Endometrium (tissue), 2 donors: ENCODE measurements around the gene RPL3.
"Not testable (repeated sequence)": the region's sequence is repeated elsewhere in the genome, so short reads cannot be mapped to it uniquely, and the experiment has no call there.

Experiments
- FAIRE-seq: peaks from 2 replicates; lab custom pipeline; 2012; peaks lifted over from hg19 to GRCh38; lab: Jason Lieb, UNC
- donor health status: control.
- donor health status: control.

The RPL3 gene

DNA sequence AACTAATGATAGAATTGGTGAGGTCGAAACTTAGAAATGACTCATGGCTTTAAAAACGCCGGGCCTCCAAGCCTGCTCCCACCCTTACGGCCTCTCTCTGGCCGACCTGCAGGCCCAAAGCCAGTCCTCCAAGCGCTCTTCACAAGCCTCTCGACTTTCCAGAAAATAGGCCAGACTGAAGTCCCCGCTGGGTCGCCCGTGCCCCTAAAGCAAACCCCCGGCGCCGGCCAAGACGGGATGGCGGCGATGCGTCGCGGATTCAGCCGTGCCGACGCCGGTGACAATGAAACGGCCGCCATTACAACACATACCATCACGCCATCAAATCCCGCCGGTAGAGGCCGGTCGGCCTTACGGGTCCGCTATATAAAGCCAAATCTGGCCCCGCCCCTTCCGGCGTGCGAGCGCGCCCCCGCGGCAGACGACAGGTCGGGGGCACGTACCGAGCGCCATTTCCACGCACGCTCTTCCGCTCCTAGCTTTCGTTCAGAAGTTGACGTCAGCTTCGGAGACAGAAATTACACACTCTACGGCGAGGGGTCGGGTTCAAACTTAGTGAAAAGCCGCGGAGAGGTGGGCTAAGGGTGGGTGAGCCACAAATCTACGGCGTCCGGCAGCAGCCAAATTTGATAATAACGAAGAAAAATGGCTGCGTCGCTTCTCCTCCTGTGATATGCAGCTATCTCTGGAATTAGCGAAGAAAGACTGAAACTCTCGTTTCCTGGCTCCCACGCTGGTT, at the start of gene RPL3:
TSS of gene RPL3 (minus strand) at position 340 of the 739 bp plus-strand sequence. CDS start at position 314, 26 bp downstream.
- peak; percentile 98 for FAIRE-seq

DNA sequence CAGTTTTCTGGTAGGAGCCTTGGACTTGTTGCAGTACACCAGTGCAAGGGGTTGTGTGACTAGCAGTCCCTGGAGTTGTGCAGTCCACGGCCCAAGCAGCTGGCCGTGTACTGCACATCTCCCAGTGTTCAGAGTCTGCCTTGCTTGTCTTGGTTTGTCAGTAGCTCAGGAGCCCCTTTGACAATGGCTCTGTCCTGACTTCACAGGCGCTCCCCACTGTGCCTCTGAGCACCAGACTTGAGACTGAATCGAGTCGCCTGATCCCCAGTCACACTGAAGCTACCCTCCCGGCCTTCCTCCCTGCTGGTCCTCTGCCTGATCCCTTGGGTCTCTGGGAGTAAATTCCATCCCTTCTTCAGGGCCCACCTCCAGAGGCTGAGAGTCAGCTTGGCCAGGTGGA, 49.8 kb upstream of the RPL3 start:
- FAIRE-seq, result no peak

DNA sequence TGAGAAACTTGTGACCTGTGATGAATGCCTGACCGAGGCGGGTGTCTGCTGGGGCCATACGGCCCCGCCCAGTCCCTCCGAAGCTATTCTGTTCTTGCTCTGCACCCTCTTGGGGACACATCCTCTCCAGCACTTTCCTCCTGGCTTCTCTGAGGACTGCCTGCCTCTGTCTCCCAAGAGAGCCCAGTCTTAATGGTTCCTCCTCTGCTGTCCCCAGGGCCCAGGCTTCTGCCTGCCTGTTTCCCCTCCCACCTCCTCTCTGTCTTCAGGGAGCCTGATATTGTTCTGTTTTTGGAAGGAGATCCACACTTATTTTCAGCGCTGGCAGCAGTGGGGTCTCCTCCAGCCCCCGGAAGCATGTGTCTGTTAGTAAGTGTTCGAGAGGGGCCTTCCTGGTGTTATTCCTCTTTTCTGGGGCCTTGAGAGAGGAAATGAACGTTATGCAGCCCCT, 49.1 kb upstream of the RPL3 start:
- no peak for FAIRE-seq

DNA sequence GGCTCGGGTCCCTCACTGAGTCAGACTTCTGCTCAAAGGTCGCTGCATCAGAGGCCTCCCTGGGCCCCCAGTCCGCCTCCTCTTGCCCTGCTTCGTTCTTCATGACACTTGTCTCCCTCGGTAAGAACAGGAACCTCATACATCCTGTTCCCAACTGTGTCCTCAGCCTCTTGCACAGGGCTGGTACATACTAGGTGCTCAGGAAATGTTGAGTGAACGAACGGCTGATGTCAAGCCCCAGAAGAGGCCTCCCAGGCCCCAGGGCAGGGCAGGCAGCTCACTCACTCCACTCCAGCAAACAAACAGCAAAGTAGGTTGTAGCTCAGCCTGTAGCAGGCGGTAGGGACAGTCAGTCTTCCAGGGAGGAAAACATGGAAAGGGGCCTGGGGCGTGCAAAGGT, 47.6 kb upstream of the RPL3 start:
- no peak for FAIRE-seq

DNA sequence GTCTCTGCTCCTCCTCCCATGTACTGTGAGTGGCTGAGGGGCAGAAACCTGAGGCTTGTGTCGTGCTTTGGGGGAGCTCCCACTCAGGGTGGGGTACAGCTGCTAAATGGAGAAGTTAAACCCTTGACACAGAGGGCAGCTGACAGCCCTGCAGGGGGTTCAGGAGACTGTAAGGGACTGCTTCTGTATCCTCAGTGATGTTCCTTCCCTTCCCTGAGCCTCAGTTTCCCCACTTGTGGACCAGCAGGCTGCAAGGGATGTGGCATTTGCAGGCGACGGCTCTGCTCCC, 46.0 kb upstream of the RPL3 start:
- FAIRE-seq, result no peak

DNA sequence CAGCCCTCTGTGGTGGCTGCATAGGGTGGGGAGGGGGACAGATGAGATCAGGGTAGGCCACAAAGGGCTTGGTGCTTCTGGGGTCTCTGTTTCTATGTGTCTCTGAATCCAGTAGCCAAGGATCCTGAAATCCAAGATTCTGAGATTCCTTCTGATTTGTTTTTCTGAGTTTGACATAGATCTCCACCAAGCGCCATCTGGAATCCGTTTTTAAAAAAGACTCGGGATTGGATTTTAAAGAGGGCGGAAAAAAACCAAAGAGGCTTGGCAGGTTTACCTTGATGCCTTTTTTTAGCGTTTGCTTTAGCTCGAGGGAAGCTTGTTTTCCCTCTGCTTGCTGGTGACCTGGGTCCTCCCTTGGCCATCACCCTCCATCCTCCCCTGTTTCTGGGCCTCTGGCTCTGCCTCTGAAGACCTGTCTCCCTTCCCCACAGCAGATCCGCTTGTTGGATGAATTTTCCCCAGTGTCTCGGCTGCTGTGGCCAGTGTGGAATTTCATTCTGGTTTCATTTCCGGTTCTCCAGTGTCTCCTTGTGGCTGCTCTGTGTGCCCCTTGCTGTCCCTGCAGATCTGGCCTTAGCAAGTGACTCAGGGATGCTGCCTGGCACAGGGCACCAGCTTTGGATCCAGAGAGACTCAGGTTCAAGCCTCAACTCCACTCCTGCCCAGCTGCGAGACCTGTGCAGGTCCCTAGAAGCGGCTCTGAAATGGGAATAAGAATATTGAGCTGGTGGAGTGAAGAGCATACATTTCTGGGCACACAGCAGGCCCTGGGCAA, 45.5 kb upstream of the RPL3 start:
- no peak for FAIRE-seq

DNA sequence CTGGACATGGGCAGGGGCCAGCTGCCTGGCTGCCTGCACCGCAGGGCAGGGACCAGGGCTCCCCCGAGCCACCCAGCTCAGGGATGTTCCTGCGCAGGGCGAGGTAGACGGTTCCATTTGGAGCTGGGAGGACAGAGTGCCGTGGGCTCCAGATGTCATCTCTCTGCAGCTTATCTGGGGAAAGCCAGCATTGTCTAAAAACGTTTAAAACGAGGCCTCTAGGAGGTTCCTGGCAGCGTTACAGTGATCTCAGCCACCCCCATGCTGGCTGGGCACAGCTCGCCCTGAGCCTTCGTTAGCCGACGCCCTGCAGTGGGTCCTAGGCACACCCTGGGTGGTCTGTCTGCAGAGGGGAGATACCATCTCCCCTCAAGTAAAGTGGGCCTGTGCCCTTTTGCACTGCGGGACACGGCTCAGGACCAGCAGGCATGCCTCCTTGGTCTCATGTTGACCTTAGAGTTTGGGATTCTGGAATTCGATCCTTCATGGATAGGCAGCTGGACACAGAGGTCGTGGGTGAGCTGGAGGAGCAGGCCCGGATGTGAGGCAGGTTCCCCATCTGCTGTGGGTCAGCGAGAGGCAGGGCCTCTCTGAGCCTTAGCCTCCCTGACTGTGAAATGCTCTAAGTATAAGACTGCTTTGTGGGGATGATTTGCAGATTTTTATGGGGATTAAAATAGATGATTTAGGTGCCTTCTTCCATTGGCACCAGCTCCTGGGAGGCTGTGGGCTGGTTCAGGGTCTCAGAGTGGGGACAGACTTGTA, 44.5 kb upstream of the RPL3 start:
- FAIRE-seq, result no peak

DNA sequence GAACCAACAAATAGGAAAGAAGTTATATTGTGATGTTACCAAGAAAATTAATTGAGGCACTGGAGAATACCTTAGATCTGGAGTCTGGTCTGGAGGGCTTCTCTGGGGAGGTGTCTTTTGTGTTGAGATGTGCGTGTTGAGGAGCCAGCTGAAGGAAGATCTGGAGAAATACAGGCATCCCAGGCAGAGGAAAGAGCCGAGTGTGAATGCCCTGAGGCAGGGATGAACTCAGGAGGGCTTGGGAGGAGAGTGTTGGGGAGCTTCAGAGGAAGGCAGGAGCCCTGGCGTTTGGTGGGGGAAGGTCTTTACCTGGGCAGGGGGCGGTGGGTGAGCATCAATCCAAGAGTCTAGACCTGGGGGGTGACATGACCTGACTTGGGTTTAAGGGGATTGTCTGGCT, 43.5 kb upstream of the RPL3 start:
- no peak for FAIRE-seq

DNA sequence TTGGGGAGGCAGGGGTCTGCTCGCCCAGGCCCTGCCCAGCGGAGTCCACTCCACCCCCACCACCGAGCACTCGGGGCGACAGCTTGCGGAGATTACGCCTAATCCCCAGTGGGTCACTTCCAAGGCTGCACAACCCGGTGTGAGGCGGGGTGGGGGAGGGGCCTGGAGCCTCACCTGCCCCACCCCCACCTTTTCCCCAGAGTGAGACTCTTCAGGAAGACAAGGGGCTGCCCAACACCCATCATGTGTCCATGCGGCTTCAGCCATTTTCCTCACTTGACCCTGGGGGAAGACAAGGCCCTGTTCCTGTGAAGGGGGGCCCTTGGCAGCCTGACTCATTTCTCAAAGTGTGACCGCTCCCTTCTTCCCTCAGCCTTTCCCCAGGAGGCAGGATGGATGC, 42.8 kb upstream of the RPL3 start:
- FAIRE-seq, result no peak

DNA sequence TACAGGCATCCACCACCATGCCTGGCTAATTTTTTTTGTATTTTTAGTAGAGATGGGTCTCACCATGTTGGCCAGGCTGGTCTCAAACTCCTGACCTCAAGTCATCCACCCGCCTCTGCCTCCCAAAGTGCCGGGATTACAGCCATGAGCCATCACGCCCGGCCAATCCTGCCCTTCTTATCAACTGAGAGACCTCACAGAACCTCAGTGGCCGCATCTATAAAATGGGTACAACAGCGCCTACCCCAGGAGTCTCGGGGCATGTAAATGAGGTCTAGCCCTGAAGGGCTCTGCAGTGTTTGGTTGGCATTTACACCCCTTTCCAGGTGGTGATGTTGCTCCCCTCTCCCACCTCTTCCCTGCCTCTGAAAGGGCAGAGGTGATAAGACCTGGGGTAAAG, 42.1 kb upstream of the RPL3 start:
- no peak for FAIRE-seq

DNA sequence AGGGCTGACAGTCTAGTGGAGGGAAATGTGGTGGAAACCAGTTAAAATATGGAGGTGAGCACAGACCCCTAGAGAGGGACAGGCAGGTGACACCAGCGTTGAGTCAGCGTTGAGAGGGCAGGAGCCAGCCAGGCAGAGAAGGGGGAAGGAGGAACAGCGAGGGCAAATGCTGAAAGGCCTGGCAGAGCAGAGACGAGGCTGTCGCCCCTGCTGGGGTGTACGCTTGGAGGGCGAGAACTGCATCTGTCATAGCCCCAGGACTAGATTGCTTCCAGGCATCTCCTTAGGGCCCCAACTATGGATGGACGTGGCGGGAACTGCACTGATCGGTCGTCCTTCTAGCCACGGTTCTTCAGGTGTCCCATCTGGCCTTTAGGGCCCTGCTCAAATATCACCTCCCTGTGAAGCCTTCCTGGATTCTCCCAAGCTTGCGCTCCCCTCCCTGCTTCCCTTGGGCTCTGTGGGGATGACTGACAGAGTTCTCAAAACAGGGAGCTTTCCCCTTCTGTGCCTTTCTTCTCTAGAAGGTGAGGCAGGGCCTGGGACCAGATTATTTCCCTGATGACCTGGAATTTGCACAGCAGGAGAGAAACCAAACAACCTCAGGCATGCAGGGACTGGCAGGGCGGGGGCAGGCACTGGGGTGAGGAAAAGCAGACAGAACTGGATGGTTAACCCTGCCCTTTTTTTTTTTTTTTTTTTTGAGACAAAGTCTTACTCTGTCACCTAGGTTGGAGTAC, 41.4 kb upstream of the RPL3 start:
- no peak for FAIRE-seq

DNA sequence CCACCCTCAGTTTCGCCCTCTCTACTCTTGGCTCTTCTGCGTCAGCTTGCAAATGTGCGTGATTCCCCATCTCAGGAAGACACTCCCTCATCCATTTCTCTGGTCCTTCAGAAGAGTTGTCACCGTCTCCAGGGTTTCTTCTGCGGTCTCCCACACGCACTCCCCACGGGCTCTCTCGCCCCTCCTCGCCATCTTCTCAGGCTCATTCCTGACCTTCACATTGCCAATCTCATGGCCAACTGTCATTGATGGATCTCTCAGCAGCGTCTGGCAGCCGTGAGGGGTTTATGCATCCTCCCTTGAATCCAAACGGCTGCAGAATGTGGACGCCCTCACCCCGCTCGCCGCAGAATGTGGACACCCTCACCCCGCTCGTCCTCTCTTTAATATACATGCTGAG, 40.8 kb upstream of the RPL3 start:
- no peak for FAIRE-seq

DNA sequence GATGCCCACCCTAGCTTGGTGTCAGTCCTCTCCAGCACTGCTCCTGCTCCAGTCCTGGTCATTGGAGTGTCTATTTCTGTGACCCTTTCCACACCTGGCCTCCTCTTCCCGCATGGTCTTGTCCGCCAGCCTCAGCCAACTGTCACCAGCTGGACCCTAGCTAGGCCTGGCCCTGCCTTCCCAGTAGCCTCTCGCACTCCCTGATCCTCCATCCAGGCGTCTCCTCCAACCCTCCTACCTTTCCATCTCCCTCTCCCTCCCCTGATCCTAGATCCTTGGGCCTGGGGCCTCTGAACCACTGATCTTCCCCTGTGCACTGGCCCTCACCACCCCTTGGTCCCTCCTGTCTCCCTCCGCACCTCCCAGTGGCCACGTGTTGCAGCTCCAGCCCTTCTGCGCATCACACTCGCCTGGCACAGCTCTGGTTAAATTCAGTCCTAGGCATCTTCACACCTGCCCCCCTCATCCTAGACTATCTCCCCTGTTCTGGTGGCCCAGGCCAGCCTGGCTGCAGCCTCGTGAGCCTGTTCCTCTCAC, 40.3 kb upstream of the RPL3 start:
- FAIRE-seq, result no peak

DNA sequence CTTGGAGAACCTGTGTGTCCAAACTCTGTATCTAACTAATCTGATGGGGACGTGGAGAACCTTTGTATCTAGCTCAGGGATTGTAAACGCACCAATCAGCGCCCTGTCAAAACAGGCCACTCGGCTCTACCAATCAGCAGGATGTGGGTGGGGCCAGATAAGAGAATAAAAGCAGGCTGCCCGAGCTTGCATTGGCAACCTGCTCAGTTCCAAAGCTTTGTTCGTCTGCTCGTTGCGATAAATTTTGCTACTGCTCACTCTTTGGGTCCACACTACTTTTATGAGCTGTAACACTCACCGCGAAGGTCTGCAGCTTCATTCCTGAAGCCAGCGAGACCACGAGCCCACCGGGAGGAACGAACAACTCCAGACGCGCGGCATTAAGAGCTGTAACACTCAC, 38.8 kb upstream of the RPL3 start:
- FAIRE-seq, result not testable (repeated sequence)

DNA sequence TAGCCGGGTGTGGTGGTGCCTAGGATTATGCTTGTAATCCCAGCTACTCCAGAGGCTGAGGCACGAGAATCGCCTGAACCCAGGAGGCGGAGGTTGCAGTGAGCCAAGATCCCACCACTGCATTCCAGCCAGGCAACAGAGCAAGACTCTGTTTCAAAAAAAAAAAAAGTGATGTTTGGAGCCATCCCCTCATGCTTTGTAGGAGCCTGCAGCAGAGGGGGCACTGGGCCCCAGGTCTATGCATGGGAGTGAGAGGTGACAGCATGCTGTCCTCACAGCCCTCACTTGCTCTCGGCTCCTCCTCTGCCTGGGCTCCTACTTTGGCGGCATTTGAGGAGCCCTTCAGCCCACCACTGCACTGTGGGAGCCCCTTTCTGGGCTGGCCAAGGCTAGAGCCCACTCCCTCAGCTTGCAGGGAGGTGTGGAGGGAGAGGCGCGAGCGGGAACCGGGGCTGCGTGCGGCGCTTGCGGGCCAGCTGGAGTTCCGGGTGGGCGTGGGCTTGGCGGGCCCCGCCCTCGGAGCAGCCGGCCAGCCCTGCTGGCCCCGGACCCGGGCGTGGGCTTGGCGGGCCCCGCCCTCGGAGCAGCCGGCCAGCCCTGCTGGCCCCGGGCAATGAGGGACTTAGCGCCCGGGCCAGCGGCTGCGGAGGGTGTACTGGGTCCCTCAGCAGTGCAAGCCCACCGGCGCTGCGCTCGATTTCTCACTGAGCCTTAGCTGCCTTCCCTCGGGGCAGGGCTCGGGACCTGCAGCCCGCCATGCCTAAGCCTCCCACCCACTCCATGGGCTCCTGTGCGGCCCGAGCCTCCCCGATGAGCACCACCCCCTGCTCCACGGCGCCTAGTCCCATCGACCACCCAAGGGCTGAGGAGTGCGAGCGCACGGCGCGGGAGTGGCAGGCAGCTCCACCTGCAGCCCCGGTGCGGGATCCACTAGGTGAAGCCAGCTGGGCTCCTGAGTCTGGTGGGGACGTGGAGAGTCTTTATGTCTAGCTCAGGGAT, 38.0 kb upstream of the RPL3 start:
- FAIRE-seq, result not testable (repeated sequence)

DNA sequence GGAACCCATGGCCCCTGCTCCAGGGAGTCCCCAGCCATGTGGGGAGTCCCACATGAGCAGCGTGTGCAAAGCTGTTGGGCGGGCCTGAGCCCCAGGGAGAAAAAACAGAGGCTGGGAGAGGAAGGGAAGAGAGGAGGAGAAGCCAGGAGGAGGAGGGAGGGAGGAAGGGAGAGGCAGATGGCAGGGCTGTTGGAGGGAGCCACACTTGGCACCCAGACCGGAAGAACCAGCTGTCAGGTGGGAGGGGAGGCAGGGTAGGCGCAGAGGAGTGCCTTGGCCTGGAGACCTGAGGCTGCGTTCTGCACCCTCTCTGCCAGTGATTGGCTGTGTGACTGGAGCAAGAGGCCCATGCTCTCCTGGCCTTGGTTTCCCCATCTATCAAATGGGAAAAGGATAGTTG, 37.0 kb upstream of the RPL3 start:
- no peak for FAIRE-seq

DNA sequence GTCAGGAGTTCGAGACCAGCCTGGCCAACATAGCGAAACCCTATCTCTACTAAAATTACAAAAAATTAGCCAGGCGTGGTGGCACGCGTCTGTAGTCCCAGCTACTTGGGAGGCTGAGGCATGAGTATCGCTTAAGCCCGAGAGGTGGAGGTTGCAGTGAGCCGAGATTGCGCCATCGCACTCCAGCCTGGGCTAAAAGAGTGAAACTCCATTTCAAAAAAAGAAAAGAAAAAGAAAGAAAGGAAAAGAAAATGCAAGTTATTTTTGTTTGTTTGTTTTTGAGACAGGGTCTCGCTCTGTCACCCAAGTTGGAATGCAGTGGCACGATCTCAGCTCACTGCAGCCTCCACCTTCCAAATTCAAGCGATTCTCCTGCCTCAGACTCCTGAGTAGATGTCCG, 36.4 kb upstream of the RPL3 start:
- FAIRE-seq, result not testable (repeated sequence)

DNA sequence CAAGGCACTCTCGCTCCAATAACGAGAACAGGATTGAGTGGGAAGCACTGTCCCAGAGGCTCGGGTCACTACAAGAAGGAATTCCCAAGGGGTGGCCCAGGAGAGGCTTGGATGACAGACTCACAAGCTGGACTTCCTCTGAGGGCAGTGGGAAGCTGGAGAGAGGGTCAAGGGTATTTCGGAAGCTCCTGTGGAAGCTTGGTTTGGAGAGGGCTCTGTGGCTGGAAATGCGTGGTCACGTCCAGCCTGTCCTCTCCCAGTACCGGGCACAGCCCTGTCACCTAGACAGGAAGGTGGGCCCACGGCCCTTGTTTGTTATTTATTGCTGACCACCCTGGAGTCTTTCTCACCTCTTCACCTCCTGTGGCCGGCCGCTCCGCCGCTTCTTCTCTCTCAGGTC, 35.7 kb upstream of the RPL3 start:
- FAIRE-seq, result no peak

DNA sequence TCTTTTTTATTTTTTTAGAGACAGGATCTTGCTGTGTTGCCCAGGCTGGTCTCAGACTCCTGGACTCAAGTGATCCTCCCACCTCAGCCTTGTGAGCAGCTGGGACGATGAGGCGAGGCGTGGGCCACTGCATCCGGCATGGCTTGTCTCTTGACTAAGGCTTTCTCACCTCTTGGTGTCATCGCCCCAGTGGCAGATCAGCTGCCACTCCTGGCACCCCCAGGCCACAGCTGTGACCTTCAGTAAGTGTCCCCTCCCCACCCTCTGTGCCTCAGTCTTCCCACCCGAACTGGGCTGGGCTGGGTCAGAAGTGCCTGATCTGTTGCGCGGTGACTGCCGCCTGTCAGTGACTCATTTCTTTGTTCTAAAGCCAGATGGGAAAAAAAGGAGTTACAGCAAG, 33.9 kb upstream of the RPL3 start:
- FAIRE-seq, result no peak

DNA sequence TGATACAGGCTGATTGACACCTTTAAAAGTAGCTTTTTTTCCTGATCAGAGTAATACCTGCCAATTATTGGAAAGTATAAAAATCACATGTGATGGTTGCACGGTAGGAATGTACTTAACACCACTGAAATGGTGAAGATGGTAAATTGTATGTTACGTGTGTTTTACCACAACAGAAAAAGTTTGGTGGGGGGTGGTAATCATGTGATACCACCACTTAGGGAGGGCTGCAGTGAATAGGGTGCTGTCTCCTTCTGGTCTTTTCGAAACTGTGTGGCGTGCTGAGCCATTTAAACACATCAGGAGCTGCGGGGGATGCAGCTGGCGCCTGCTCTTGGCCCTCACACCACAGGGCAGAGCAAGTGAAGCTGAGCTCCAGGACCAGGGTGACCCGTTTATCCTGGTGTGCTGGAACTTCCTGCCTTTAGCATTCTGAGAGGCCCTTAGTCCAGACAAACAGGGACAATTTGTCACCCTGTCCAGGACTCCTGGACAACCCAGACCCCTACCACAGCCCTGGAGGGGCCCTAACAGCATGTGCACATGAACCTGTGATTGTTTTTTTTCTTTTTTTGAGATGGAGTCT, 33.0 kb upstream of the RPL3 start:
- FAIRE-seq, result no peak
